Measurements from ENCODE around the gene MAB21L2.
"Not testable (repeated sequence)": the region's sequence is repeated elsewhere in the genome, so short reads cannot be mapped to it uniquely, and the experiment has no call there.

MAB21L2 gene

DNA sequence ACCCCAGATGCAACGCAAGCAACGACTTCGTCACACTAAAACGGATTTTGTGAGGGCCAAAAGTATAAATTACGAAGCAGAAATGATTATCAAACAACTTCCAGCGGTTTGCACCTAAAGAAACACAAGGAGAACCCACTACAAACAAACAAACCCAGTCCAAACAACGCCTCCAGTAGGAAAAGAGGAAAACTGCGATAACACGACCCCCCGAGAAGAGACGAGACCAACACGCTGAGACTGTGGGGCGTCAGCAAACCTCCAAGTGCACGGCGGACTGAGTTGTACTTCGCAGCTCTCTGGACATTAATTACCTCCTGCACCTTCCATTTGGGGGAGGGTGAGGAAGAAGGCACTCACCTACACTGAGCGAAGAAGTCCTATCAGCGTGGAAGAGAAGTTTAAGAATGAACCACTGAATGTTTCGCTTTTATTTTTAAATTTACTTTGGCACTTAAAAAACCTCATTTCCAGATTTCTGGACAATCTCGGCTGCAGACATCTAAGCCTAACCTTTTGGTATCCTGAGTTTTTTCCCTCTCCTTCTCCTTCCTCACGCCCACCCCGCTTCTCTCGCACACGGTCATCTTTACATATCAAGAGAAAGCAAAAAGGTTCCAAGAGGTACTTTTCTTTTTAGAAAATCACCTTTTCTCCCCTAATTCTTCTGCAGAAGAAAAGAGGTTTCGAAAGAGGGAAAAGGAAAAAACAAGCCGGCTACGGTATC is at the start of gene MAB21L2:
Gene MAB21L2, plus strand, starts transcription at position 6 of the 727 bp plus-strand sequence. CDS start 879 bp downstream, outside the sequence.
- DNase-seq (ENCODE audit: low read depth, low spot score): no peak

DNA sequence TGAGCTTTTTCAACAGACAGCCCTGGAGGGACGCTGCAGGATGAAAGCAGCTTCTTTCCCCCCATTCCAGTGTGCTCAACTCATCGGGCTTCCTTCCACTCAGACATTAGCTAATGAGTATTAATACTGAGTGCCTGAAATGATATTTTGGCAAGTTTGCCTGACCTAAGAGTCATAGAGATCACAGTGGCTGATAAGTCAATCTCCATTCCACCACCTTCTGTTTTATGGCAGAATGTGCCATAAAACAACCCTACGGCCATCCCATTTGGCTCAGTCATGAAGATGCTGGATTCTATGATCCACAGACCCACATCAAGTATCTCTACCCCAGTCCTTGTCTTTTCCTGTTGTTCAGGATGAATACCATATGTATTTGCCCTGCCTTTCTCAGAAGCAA is 48.3 kb upstream of the MAB21L2 start:
- DNase-seq (ENCODE audit: low read depth, low spot score): no peak

DNA sequence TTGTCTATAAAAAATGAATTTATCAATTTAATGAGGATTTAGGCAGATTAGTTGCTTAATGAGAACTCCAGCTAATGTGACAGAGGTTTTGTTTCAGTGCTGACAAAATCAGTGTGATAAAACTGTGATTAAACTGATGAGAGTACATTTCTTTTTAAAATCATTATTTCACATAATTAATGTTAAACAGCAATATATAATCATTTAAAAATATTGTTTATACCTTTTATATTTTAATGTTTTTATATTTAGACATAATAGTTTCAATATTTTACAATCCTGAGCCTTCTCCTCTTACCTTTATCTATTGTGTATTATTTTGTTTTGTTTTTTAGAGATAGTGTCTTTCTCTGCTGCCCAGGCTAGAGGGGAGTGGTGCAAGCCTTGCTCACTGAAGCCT is 47.1 kb upstream of the MAB21L2 start:
- DNase-seq (ENCODE audit: low read depth, low spot score): no peak

DNA sequence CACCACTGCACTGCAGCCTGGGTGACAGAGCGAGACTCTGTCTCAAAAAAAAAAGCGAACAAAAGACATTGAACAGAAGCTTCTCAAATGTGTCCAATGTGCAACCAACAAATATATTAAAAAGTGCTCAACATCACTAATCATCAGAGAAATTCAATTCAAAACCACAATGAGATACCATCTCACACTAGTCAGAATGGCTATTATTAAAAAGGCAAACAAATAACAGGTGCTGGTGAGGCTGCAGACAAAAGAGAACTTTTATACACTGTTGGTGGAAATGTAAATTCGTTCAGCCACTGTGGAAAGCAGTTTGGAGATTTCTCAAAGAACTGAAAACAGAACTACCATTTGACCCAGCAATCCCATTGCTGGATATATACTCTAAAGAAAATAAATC is 44.0 kb upstream of the MAB21L2 start:
- not testable (repeated sequence) for DNase-seq (ENCODE audit: low read depth, low spot score)

DNA sequence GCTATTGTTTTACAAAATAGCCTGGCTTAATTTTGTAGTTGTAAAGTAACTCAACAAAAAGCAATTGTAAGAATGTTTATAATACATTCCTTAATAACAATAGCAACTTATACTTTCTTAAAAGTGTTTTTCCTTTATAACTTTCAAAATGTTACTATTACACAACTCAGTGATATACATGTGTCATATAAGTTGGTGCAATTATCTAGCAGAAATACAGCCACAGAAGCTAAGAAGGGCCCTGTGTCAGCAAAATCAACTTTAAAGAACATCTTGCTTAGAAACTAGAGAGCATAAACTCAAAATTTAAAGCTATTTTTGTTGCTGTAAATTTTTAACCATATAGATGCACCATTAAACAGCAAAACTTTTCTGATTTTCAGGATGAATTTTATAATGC is 41.4 kb upstream of the MAB21L2 start:
- DNase-seq (ENCODE audit: low read depth, low spot score): no peak

DNA sequence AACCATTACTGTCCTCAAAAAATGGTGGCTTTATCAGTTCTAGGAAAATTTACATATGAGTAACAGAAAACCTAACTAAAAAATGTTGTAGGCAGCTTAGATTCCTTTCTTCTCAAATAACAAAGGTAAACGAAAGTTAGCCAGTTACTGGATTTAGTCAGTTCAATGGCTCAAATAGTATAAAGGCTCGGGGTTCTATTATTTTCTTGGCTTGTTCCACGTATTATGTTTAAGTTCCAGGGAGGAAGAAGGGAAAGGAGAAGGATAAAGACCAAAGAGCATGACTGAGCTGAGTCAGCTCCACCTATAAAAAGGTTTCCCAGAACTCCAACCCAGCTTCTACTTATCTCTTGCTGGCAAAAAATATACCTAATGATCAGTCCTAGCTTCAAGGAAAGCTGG is 41.0 kb upstream of the MAB21L2 start:
- DNase-seq (ENCODE audit: low read depth, low spot score): no peak

DNA sequence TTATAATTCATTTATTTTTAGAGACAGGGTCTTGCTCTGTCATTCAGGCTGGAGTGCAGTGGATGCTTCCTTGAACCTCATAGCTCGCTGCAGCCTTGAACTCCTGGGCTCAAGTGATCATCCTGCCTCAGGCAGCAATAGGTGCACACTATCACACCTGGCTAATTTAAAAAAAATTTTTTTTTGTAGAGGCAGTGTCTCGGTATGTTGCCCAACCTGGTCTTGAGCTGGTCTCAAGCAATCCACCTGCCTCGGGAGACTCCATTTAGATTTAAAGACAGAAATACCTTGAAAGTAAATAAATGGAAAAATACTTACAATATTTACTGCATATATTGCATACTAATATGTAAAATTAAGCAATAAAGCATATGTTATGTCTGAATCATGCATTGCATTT is 40.3 kb upstream of the MAB21L2 start:
- DNase-seq (ENCODE audit: low read depth, low spot score): no peak

DNA sequence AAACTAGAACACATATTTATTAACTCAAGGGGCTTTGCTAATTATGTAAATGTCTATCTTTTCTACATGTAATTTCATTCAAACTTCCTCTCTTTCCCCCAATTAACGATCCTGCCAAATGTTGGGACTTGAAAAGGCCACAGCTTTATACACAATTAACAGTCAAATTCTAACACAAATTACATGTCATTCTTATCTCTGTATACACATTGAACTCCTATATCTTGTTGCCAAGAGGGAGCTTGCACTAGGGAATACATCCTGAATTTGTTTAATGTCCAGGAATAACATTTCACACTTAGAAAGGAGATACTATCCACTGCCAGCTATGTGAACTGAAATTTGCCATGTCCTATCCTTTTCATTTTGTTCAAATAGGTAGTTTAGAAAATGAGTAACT is 38.9 kb upstream of the MAB21L2 start:
- DNase-seq (ENCODE audit: low read depth, low spot score): no peak

DNA sequence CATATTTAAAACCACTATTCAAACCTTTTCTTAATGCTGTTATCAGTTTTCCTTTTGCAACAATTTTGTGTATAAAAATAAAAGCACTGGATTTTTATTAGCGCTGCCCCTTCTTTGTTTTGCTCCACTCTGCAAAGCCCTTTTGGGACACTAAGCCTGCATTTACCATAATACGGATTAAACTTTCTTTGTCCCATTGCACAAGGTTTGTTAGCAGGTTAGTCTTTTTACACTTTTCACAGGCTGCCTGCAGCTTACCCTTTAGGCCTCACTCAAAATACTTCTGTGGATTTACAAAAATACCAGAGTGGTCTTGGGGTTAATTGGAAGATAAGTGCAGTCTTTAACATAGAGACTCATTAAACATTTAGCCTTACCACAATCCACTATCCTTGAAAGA is 35.7 kb upstream of the MAB21L2 start:
- no peak for DNase-seq (ENCODE audit: low read depth, low spot score)

DNA sequence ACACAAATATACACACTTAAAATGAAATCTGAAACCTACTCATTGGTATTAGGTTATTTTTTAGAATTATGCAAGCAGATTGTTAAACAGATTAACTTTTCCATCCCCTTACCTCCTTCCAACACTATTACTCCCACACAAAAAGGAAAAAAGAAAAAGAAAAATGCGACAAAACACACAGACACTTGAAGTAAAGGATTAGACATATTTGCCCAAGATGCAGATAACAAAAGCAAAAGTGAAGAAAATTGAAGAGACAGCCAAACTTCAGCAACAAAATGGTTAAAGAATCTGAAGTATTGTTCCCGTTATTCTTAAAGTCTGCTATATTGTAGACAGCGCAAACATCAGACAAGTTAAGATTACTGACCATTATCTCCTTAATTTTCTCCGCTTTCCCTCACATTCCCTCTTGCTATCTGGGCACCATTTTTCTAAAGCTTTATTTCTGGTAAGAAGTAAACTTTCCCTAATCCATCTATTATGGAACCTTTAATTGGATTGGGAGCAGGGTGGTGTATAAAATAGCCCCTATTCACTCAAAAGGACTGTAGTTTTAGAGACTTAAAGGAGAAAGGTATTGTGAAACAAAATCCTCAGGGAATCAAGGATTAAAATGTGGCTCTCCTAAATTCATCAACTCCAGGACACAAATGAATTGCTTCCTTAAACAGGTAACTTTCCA is 34.7 kb upstream of the MAB21L2 start:
- DNase-seq (ENCODE audit: low read depth, low spot score): no peak

DNA sequence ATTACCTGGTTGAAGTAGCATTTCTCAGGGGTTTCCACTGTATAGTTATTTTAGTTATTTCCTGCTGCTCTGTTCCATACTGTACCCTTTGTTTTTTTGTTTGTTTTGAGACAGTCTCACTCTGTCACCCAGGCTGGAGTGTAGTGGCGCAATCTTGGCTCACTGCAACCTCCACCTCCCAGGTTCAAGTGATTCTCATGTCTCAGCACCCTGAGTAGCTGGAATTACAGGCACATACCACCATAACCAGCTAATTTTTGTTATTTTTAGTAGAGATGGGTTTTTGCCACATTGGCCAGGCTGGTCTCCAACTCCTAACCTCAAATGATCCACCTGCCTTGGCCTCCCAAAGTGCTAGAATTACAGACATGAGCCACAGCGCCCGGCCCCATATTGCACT is 24.1 kb upstream of the MAB21L2 start:
- DNase-seq (ENCODE audit: low read depth, low spot score): not testable (repeated sequence)

DNA sequence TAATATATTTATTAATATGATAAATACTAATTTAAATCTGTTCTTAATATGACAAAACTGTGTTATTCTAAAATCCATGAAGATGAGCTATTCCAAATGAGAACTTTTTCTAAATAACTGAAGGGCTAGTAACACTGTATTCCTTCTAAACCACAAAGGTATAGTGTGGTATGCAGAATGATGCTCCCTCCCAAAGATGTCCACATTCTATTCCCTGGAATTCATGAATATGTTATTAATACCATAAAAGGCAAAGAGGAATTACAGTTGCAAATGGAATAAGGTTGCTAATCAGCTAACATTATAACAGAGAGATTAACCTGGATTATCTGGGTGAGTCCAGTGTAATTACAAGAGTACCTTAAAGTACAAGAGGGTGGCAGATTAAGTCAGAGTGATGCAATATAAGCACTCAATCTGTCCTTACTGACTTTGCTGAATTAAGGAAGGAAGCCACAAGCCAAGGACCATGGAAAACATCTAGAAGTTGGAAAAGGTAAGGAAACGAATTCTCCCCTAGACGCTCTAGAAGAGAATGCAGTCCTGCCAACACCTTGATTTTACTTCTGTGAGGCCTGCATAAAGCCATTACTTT is 20.7 kb upstream of the MAB21L2 start:
- no peak for DNase-seq (ENCODE audit: low read depth, low spot score)

DNA sequence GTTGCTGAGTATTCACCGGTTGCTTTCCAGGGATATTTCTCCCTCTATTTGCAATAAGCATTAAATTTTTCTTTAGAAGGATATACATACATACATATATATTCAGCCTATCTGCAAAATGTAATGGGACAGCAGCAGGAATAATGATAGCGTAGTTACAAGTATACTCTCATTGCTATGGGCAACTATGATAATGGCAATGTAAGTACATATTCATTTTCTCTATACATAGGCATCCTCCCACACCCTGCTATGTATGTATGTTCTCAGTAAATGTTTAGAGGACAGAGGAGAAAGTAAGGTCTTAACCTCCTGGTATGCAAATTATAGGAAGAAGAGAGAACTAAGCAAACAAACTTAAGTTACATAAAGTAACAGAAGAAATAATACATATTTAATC is 19.7 kb upstream of the MAB21L2 start:
- no peak for DNase-seq (ENCODE audit: low read depth, low spot score)

DNA sequence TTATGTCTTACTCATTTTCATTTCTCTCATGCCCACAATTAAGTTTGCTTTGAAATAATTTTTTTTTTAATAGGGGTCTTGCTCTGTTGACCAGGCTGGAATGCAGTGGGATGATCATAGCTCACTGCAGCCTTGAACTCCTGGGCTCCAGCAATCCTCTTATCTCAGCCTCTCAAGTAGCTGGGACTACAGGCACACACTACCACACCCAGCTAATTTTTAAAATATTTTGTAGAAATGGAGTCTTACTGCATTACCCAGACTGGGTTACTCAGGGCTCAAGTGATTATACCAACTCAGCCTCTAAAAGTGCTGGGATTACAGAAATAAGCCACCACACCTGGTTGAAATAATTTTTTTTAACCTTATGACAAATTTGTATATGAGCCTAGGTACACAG is 19.2 kb upstream of the MAB21L2 start:
- DNase-seq (ENCODE audit: low read depth, low spot score): no peak

DNA sequence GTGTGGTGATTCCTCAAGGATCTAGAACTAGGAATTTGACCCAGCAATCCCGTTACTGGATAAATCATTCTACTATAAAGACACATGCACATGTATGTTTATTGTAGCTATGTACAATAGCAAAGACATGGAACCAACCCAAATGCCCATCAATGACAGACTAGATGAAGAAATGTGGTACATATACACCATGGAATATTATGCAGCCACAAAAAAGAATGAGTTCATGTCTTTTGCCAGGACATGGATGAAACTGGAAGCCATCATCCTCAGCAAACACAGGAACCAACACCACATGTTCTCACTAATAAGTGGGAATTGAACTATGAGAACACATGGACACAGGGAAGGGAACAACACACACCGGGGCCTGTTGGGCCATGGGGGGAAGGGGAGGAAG is 17.0 kb upstream of the MAB21L2 start:
- not testable (repeated sequence) for DNase-seq (ENCODE audit: low read depth, low spot score)

DNA sequence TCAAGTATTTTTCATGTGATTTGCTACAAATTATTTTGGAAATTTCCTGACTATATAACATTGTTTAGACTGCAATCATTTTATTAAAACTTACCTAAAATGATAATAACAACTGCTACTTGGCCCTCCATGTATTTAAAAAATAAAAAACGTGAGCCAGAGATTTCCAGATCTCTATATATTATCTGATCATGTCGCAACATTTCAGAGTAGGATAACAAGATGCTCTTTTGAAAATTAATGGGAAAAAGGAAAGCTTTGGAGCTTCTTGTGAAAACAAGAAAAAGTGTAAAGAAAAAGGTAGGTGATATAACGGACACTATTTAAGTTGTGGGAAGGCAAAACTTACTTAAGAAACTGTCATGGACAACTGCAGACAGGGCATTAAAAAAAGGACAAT is 14.9 kb upstream of the MAB21L2 start:
- DNase-seq (ENCODE audit: low read depth, low spot score): no peak

DNA sequence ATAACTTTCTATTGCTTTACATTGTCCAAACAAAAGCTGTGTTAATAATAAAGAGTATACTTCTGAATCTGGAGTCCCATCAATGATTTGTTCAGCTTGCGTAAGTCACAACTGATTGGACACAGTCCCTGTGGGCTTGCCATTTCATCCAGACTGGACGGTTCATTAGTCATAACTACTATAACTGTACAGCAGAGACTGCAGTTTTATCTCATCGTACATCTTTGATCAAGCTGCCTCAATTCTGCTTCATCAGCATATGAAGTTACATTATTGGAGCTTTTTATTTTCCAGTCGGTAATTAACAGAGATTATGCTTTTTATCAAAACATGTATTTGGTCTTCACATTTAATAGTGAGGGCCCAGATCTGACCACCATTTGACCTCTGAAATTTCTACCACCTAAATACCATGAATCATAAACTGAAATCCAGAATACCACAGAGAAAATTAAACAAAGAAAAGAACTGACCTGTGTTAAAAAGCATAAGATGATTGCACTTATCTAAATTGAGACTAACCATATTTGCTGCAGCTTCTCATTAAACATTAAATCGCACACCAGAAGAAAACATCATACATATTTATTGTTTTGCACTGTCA is 12.5 kb upstream of the MAB21L2 start:
- DNase-seq (ENCODE audit: low read depth, low spot score): no peak

DNA sequence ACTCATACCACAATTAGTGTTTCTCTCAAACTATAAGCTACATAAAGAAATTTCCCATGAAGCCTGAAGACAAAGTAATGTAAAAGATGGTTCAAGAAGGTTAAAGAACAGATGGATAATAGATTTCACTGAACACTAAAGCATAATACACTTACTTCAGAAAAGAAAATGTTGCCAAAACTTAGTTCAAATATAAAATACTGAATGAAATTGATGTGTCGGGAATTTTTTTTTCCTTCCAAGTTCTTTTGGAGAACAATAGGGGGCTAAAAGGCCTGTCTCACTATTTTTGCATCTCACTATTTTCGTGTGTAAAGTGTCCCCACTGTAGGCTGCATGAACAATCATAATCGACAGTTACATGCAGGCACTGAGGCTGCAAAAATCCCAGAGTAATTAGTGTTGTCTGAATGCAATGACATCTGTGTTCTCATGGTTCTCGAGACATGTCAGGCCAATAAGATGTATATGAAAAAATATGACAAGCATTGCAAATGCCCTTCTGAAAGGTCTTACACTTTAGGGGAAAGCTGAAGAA is 11.9 kb upstream of the MAB21L2 start:
- DNase-seq (ENCODE audit: low read depth, low spot score): no peak

DNA sequence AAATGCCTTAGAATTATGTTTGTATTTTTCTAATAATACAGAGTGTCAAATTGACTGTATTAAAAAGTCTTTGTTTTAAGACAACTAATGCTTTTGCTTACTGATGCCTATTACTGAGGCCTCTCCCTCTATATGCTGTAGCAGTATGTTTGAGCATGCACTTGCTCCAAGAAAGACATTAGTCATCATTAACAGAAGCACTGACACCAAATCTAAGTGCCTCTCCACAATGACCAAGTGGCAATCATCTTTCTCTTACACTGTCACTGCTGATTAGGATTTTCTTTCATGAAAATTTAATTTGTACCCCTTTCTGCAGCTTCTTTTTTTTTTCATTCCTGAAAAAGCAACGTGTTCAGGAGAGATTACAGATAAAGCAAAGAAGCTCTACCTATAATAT is 11.1 kb upstream of the MAB21L2 start:
- no peak for DNase-seq (ENCODE audit: low read depth, low spot score)

DNA sequence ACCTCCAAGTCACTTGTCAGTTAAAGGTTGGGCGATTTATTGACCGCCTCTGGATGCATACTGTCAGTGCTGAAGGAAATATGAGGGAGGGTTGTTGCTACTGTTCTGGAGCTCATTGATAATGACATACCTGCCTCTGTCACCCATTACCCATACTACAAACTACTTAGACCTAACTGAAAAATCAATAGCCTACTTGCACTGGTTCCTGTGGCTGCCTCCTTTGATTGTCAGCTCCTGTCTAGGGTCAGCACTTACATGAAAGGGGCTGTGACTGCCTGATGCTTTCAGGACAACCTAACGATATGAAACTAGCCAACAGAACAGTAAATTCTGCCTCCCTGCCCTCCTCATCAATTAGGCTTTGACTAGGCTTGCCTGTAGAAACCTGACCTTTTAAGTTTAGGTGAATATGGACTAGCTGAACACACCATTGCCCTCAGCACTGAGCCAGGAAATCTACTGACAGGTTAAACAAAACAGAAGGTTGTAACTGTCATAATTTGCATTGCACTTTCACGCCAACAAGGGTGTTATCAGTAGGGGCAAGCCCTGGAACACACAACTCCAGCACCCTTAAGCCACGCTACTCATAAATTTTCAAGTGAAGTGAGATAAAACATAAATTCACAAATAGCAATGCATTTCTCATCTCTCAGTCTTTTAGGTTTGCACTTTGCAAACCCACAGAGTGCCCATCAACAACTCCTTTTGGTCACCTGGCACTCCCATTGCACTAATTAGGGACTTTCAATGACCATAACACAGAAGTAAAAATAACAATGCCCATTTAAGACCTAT is 9.0 kb upstream of the MAB21L2 start:
- no peak for DNase-seq (ENCODE audit: low read depth, low spot score)

DNA sequence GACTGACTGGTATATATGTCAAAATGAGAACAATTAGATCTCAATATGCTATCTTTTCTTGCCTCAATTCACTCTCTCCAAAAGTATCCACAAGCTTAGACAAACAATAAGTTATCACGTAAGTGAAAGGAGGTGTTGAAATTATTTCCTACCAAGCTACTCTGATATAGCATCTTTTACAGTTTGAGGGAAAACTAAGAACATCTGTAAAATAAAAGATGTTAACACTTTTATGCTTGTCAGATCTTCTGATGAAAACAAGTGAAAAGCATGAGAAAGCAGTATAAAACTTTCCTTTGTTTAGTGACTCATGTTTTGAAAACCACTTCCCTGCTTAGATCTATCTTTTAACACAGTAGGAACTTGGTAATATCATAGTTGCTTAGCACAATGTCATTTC is 8.4 kb upstream of the MAB21L2 start:
- no peak for DNase-seq (ENCODE audit: low read depth, low spot score)

DNA sequence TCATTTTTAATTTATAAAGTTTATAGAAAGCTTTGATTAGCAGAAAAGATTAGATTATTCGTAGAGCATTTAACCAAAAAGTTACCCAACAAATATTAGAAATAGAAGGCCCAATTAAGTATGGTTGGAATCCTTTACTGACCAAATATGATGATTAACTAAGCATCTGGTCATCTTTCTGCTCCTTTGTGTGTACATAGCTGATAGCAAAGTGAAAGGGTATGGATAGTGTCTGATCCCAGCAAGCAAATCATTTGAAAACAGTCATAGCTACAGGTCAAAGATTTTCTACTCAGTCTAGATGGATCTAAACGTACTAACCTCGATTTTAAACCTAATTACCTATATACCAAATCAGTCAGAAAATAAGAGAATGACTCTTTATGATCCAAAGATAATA is 7.3 kb upstream of the MAB21L2 start:
- DNase-seq (ENCODE audit: low read depth, low spot score): no peak

Data from brain pericyte (primary cell).